K562 (cell line): ENCODE data around the gene FOXA3. TPM values are rescaled to one million over a fixed set of nuclear protein-coding genes. Genes with fewer than 3 reads are reported as not detected.

Source experiments
- ATAC-seq: fragments of 200-7000 bp; cut with Tn5 transposase; 3 replicates; pipeline ENCODE4 v1.9.1; 2020; ENCODE audit warnings: moderate library complexity
- BruUV-seq: library from RNA; stranded (reverse); fragments of 400-500 nt; replicated peaks from 2 replicates; lab custom pipeline; 2021; lab: Mats Ljungman, UMichigan
- CTCF ChIA-PET: fragments of 300-600 bp; formaldehyde crosslinking; extraction: SDS; loops from one replicate; lab custom pipeline; 2021; ENCODE audit warnings: low intra/inter-chr PET ratio; lab: Yijun Ruan, JAX
- POLR2A ChIA-PET: fragments of 300-600, 350-650 bp; sonication (Branson Sonifier 250); formaldehyde crosslinking; extraction: SDS; loops from one replicate; lab custom pipeline; 2021; ENCODE audit warnings: antibody characterized with exemption, inconsistent platforms; lab: Yijun Ruan, JAX
- DNase-seq, 4 experiments: peaks; one replicate each; pipeline versions ENCODE4 v3.0.0 to v3.0.0-alpha.2; 2011 to 2018; ENCODE audit warnings: low spot score in 3 of 4, mixed read lengths in 3 of 4; ENCODE audit errors: extremely low read depth in 1 of 4
- FAIRE-seq: peaks from 2 replicates; lab custom pipeline; 2011; peaks lifted over from hg19 to GRCh38; lab: Jason Lieb, UNC
- H2AFZ ChIP-seq: 2 replicates; pipeline ENCODE4 v1.6.0; 2011; ENCODE audit warnings: low read depth, low read length, control low read depth, inconsistent platforms
- H3K27ac ChIP-seq: fragments of 200-600 bp; 3 replicates; pipeline ENCODE4 v1.8.0; 2011; ENCODE audit warnings: low read depth, mild to moderate bottlenecking, control low read depth, inconsistent platforms, low read length, moderate library complexity, mixed read lengths; ENCODE audit errors: extremely low read depth
- H3K27me3 ChIP-seq, 2 experiments: fragments of 300-600 bp in 1 of 2; 2 replicates in 1 of 2; 3 replicates in 1 of 2; pipeline versions ENCODE4 v1.6.0 to v1.8.0; 2011; ENCODE audit warnings: inconsistent platforms in 2 of 2, low read length in 2 of 2, mild to moderate bottlenecking in 1 of 2, mixed read lengths in 1 of 2, moderate library complexity in 1 of 2; ENCODE audit not compliant: control insufficient read depth in 2 of 2, insufficient read depth in 2 of 2
- H3K36me3 ChIP-seq: fragments of 300-600 bp; 3 replicates; pipeline ENCODE4 v1.8.0; 2011; ENCODE audit warnings: mild to moderate bottlenecking, low read length, inconsistent platforms; ENCODE audit not compliant: control insufficient read depth, insufficient read depth
- H3K4me1 ChIP-seq, 2 experiments: fragments of 200-600 bp in 1 of 2; replicated peaks in 1 of 2; 2 replicates in 1 of 2; 3 replicates in 1 of 2; pipeline versions ENCODE4 v1.5.1 to v1.8.0; 2011; ENCODE audit warnings: inconsistent platforms in 2 of 2, low read length in 2 of 2, mild to moderate bottlenecking in 1 of 2, mixed read lengths in 1 of 2, moderate library complexity in 1 of 2; ENCODE audit not compliant: control insufficient read depth in 2 of 2, insufficient read depth in 2 of 2
- H3K4me2 ChIP-seq: 2 replicates; pipeline ENCODE4 v1.6.1; 2011; ENCODE audit warnings: low read length, control low read depth, inconsistent platforms, mixed read lengths; ENCODE audit not compliant: insufficient read depth
- H3K4me3 ChIP-seq: fragments of 200-600 bp; sonication (generic), shearing (Covaris generic); 2 replicates; pipeline ENCODE4 v1.5.1; 2016; ENCODE audit warnings: control low read depth, inconsistent platforms
- H3K79me2 ChIP-seq: fragments of 200-600 bp; 3 replicates; pipeline ENCODE4 v1.8.0; 2011; ENCODE audit warnings: low read length, inconsistent platforms; ENCODE audit not compliant: control insufficient read depth, insufficient read depth
- H3K9ac ChIP-seq, 2 experiments: 2 replicates each; pipeline versions ENCODE4 v1.6.0 to v1.6.1; 2011; ENCODE audit warnings: low read depth in 2 of 2, low read length in 2 of 2, control low read depth in 1 of 2, inconsistent platforms in 1 of 2, mild to moderate bottlenecking in 1 of 2, mixed read lengths in 1 of 2; ENCODE audit not compliant: insufficient read depth in 1 of 2
- H3K9me1 ChIP-seq: one replicate; pipeline ENCODE4 v1.6.0; 2011; ENCODE audit warnings: inconsistent platforms, mild to moderate bottlenecking, low read length, moderate library complexity; ENCODE audit not compliant: control insufficient read depth, insufficient read depth
- H3K9me3 ChIP-seq: replicated peaks from 2 replicates; pipeline ENCODE4 v1.5.1; 2011; ENCODE audit warnings: low read depth, low read length, inconsistent platforms; ENCODE audit not compliant: control insufficient read depth, insufficient read depth
- H4K20me1 ChIP-seq: replicated peaks from 2 replicates; pipeline ENCODE4 v1.6.1; 2011; ENCODE audit warnings: low read length, inconsistent platforms, mixed read lengths; ENCODE audit not compliant: control insufficient read depth, insufficient read depth
- ATF1 ChIP-seq, 2 experiments: fragments of 450-650 bp in 1 of 2; IDR thresholded peaks; 2 replicates each; pipeline ENCODE4 v1.6.1; 2016; ENCODE audit warnings: missing compliant biosample characterization in 1 of 2, missing genetic modification characterization in 1 of 2
- ATF7 ChIP-seq: fragments of 450-650 bp; IDR thresholded peaks from 2 replicates; pipeline ENCODE4 v1.7.1; 2014; ENCODE audit warnings: mild to moderate bottlenecking, moderate library complexity
- CEBPB ChIP-seq: fragments of 450-650 bp; IDR thresholded peaks from 2 replicates; pipeline ENCODE4 v1.6.1; 2016; ENCODE audit warnings: missing genetic modification characterization, missing compliant biosample characterization
- CSDE1 ChIP-seq, 2 experiments: fragments of 450-650 bp; IDR thresholded peaks; 2 replicates each; pipeline ENCODE4 v1.6.1; 2016; ENCODE audit warnings: mild to moderate bottlenecking in 1 of 2
- DIDO1 ChIP-seq: fragments of 450-650 bp; IDR thresholded peaks from 2 replicates; pipeline ENCODE4 v1.6.1; 2016; ENCODE audit warnings: low read depth, missing biosample characterization, missing genetic modification characterization
- KDM1A ChIP-seq, 2 experiments: fragments of 450-650 bp; IDR thresholded peaks; 2 replicates each; pipeline ENCODE4 v1.6.1; 2016; ENCODE audit warnings: mild to moderate bottlenecking in 2 of 2
- MIER1 ChIP-seq: fragments of 450-650 bp; IDR thresholded peaks from 2 replicates; pipeline ENCODE4 v1.6.1; 2016; ENCODE audit warnings: antibody characterized with exemption, mild to moderate bottlenecking, low read depth
- NRF1 ChIP-seq, 2 experiments: fragments of 450-650 bp; IDR thresholded peaks in 1 of 2; conservative IDR thresholded peaks in 1 of 2; 2 replicates each; pipeline ENCODE4 v1.6.1; 2014; ENCODE audit warnings: mild to moderate bottlenecking in 2 of 2
- RAD51 ChIP-seq: fragments of 450-650 bp; IDR thresholded peaks from 2 replicates; pipeline ENCODE4 v1.7.1; 2016; ENCODE audit warnings: low read depth, mild to moderate bottlenecking, borderline replicate concordance
- RBM25 ChIP-seq: fragments of 200-400 bp; formaldehyde crosslinking; IDR thresholded peaks from 2 replicates; pipeline ENCODE4 v1.6.1; 2018; ENCODE audit warnings: low read length, low read depth, moderate library complexity; ENCODE audit not compliant: severe bottlenecking
- SAP30 ChIP-seq: fragments of 200-600 bp; sonication (generic); IDR thresholded peaks from 2 replicates; pipeline ENCODE4 v1.6.1; 2012; ENCODE audit warnings: borderline replicate concordance, low read depth, mild to moderate bottlenecking, moderate library complexity, low read length, control low read depth, inconsistent platforms; ENCODE audit not compliant: insufficient read depth, poor library complexity, severe bottlenecking
- SP2 ChIP-seq: IDR thresholded peaks from 2 replicates; pipeline ENCODE4 v1.6.1; 2011; ENCODE audit warnings: mild to moderate bottlenecking, low read depth, low read length, moderate library complexity; ENCODE audit not compliant: poor library complexity, severe bottlenecking; ENCODE audit errors: extremely low read depth
- TAL1 ChIP-seq: fragments of 450-650 bp; IDR thresholded peaks from 2 replicates; pipeline ENCODE4 v1.6.1; 2016; ENCODE audit warnings: mild to moderate bottlenecking
- ZFX ChIP-seq: sonication (generic); formaldehyde crosslinking; IDR thresholded peaks from 2 replicates; pipeline ENCODE4 v1.8.0; 2022; ENCODE audit warnings: mild to moderate bottlenecking, missing genetic modification reagents, moderate library complexity
- ZNF778 ChIP-seq: fragments of 450-650 bp; formaldehyde crosslinking; IDR thresholded peaks from 2 replicates; pipeline ENCODE4 v1.4.0; 2020; ENCODE audit warnings: mild to moderate bottlenecking, moderate library complexity
- WGBS: fragments of 100-300 bp; shearing (Covaris generic); methylation state at CpG from one replicate; pipeline ENCODE4 v1.1.6; 2016; ENCODE audit warnings: low coverage, mixed read lengths; ENCODE audit not compliant: insufficient coverage; ENCODE audit errors: missing lambda C conversion rate; 5-methylcytosine and 5-hydroxymethylcytosine counted together
- in situ Hi-C: fragments of 300-500 bp; cut with MboI; formaldehyde crosslinking; loops from 4 replicates; pipeline ENCODE4 v1.15.0; 2018; ENCODE audit warnings: inconsistent platforms, mixed read lengths
- intact Hi-C: fragments of 100-400 bp; cut with micrococcal nuclease; formaldehyde crosslinking; loops from 2 replicates; pipeline ENCODE4 v1.14.2; 2022
- polyA plus RNA-seq, 8 experiments: library from polyadenylated mRNA; depleted of rRNA in 4 of 8; stranded (reverse) in 5 of 8; unstranded in 3 of 8; fragments of >200 nt; fragmentation: Nextera tagmentation in 2 of 8; fragmentation: Illumina TruSeq in 1 of 8; extraction: Ambion mirVana in 2 of 8; extraction: Trizol in 1 of 8; gene quantifications; 2 replicates each; pipeline versions ENCODE4 v1.2.1 to v1.2.3, GENCODE V29; 2011 to 2014; ENCODE audit warnings: inconsistent platforms in 1 of 8, missing spikeins in 1 of 8
- total RNA-seq, 7 experiments: library from RNA; depleted of rRNA in 6 of 7; stranded (reverse); fragments of >200 nt in 6 of 7; fragmentation: Illumina TruSeq in 2 of 7; extraction: Trizol in 2 of 7; gene quantifications; 2 replicates each; pipeline versions ENCODE4 v1.2.1 to v1.2.3, GENCODE V29; 2011 to 2021; ENCODE audit warnings: low replicate concordance in 1 of 7
- TF ChIP-seq, protein P1 (sequence below): sonication (generic); formaldehyde crosslinking; IDR thresholded peaks from 2 replicates; pipeline ENCODE4 v1.8.1; 2023; ENCODE audit warnings: mild to moderate bottlenecking, missing genetic modification reagents
- TF ChIP-seq, protein P2 (sequence below), 2 experiments: fragments of 250-450 bp in 1 of 2; fragments of 450-650 bp in 1 of 2; sonication (Bioruptor Pico) in 1 of 2; IDR thresholded peaks; 2 replicates each; pipeline versions ENCODE4 v1.6.1 to v1.8.0; 2016 to 2021; ENCODE audit warnings: mild to moderate bottlenecking in 2 of 2, moderate library complexity in 2 of 2, missing compliant biosample characterization in 1 of 2, missing genetic modification characterization in 1 of 2
- TF ChIP-seq, protein P3 (sequence below): sonication (generic); formaldehyde crosslinking; IDR thresholded peaks from 2 replicates; pipeline ENCODE4 v1.9.0; 2022; ENCODE audit warnings: mild to moderate bottlenecking, missing genetic modification reagents
- TF ChIP-seq, protein P4 (sequence below): sonication (generic); formaldehyde crosslinking; IDR thresholded peaks from 2 replicates; pipeline ENCODE4 v1.8.1; 2022; ENCODE audit warnings: missing genetic modification reagents

Gene FOXA3
- total and polyA plus RNA-seq, 9 of the 15 experiments (the other 6 are each of a cell fraction or from before 2014, with no cell fraction given), result 1.3 to 15.5 (median 4.7) TPM

DNA sequence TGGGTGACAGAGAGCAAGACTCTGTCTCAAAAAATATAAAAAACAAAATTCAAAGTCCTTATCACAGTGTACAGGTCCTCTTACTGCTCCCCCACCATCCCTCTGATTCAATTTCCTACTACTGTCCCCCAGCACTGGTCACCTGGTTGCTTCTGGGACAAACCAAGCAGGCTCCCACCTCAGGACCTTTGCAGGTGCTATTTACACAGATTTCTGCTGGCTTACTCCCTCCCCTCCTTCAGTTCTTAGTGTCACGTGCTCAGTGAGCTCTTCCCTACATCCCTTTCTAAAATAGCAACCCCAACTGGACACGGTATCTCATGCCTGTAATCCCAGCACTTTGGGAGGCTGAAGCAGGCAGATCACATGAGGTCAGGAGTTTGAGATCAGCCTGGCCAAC, 15.8 kb downstream of the FOXA3 start:
- H3K4me2 ChIP-seq, result no peak overlapping the region
- BruUV-seq, result no TSS peak
- CTCF ChIA-PET, result interaction anchor here (4.9 kb wide), 1 partner anchor 15 kb away, joined by 102 read pairs; the partner anchor contains the start of genes FOXA3 and SYMPK
- no peak overlapping the region for H3K4me3 ChIP-seq
- ATAC-seq (no peak), DNase-seq (no peak), FAIRE-seq (peak; percentile 26)
- H3K36me3 ChIP-seq, result peaks cover 13% of the 10 kb centered on the region; the same call in 1 of the 3 replicates
- intact Hi-C loops, result no loop called here
- H3K9ac ChIP-seq, result no peak overlapping the region; a peak in 1 of 4 replicates
- H3K27me3 ChIP-seq, result no peaks in the 10 kb centered on the region
- in situ Hi-C loops, result no loop called here
- POLR2A ChIA-PET, result interaction anchor here (0.8 to 2.1 kb wide), 2 partner anchors 12 to 16 kb away, joined by 4 to 6 read pairs; partner anchors contain the start of genes FOXA3 and SYMPK
- no peaks in the 10 kb centered on the region for H4K20me1 ChIP-seq
- no peak overlapping the region for H3K27ac ChIP-seq
- H3K9me3 ChIP-seq, result no peaks in the 10 kb centered on the region
- H2AFZ ChIP-seq, result no peak overlapping the region
- whole genome bisulfite sequencing, result 25% methylated on average over 2 of the region's 2 CpGs
- H3K79me2 ChIP-seq, result peaks cover 18% of the 10 kb centered on the region
- H3K4me1 ChIP-seq, result peaks cover 56 to 78% of the 10 kb centered on the region in 2 experiments
- no peaks in the 10 kb centered on the region for H3K9me1 ChIP-seq
- TF ChIP-seq RAD51 (peak; percentile 60; the same call in 1 of the 2 replicates), MIER1 (no peak), SP2 (no peak), ZFX (CRISPR knock-in tag) (no peak), ZNF778 (CRISPR knock-in tag) (no peak), SAP30 (no peak), NRF1 (conservative IDR thresholded peaks at IDR 0.05 in 1 of 2, IDR thresholded peaks at IDR 0.05 in 1 of 2) (no peak), ATF1 (CRISPR knock-in tag; IDR thresholded peaks at IDR 0.05) (no peak), ATF1 (tag; IDR thresholded peaks at IDR 0.05) (no peak), CEBPB (tag) (no peak), RBM25 (peak; percentile 29), DIDO1 (tag) (no peak), ATF7 (no peak), TAL1 (no peak), CSDE1 (IDR thresholded peaks at IDR 0.05) (no peak), KDM1A (IDR thresholded peaks at IDR 0.05) (peak in 1 of 2 experiments; percentile 39; a peak in 1 of 4 replicates)
- TF ChIP-seq, protein P1, sequence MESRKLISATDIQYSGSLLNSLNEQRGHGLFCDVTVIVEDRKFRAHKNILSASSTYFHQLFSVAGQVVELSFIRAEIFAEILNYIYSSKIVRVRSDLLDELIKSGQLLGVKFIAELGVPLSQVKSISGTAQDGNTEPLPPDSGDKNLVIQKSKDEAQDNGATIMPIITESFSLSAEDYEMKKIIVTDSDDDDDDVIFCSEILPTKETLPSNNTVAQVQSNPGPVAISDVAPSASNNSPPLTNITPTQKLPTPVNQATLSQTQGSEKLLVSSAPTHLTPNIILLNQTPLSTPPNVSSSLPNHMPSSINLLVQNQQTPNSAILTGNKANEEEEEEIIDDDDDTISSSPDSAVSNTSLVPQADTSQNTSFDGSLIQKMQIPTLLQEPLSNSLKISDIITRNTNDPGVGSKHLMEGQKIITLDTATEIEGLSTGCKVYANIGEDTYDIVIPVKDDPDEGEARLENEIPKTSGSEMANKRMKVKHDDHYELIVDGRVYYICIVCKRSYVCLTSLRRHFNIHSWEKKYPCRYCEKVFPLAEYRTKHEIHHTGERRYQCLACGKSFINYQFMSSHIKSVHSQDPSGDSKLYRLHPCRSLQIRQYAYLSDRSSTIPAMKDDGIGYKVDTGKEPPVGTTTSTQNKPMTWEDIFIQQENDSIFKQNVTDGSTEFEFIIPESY, result no peak
- TF ChIP-seq, protein P2, sequence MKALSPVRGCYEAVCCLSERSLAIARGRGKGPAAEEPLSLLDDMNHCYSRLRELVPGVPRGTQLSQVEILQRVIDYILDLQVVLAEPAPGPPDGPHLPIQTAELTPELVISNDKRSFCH (CRISPR knock-in tag; IDR thresholded peaks at IDR 0.05), result no peak
- TF ChIP-seq, protein P2 (tag; IDR thresholded peaks at IDR 0.05), result no peak
- TF ChIP-seq, protein P3, sequence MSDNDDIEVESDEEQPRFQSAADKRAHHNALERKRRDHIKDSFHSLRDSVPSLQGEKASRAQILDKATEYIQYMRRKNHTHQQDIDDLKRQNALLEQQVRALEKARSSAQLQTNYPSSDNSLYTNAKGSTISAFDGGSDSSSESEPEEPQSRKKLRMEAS, result no peak
- TF ChIP-seq, protein P4, sequence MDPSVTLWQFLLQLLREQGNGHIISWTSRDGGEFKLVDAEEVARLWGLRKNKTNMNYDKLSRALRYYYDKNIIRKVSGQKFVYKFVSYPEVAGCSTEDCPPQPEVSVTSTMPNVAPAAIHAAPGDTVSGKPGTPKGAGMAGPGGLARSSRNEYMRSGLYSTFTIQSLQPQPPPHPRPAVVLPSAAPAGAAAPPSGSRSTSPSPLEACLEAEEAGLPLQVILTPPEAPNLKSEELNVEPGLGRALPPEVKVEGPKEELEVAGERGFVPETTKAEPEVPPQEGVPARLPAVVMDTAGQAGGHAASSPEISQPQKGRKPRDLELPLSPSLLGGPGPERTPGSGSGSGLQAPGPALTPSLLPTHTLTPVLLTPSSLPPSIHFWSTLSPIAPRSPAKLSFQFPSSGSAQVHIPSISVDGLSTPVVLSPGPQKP (CRISPR knock-in tag), result no peak
